ENCODE data around the gene MSH2.
"Not testable (repeated sequence)": the region's sequence is repeated elsewhere in the genome, so short reads cannot be mapped to it uniquely, and the experiment has no call there.

MSH2 gene

GRCh38 chr2:47402805-47403608 is at the start of gene MSH2:
Gene MSH2 (plus strand): TSS chr2:47403156. CDS start chr2:47403192, 36 bp downstream.
- H3K36me3 ChIP-seq (ENCODE audit: insufficient read depth, low read length), result peaks cover 12% of the 10 kb centered on the region

GRCh38 chr2:47354013-47354847 is 48.7 kb upstream of the MSH2 start:
- Histone ChIP-seq H3K36me3 (ENCODE audit: insufficient read depth, low read length) (no peaks in the 10 kb centered on the region), H3K4me3 (ENCODE audit: low read length) (no peak overlapping the region), H3K27me3 (ENCODE audit: insufficient read depth, low read length) (no peaks in the 10 kb centered on the region), H2AFZ (ENCODE audit: low read depth, low read length) (no peak overlapping the region), H3K9me3 (ENCODE audit: low read length) (no peaks in the 10 kb centered on the region), H3K4me1 (ENCODE audit: insufficient read depth, low read length) (peaks cover 3% of the 10 kb centered on the region)

More at GRCh38 chr2:47402805-47403608, at the start of gene MSH2:
- Histone ChIP-seq H3K4me3 (ENCODE audit: low read length) (peak within 1 kb of the TSS; percentile 74), H3K4me1 (ENCODE audit: insufficient read depth, low read length) (peaks cover 15% of the 10 kb centered on the region), H3K9me3 (ENCODE audit: low read length) (peaks cover 9% of the 10 kb centered on the region), H3K27me3 (ENCODE audit: insufficient read depth, low read length) (no peaks in the 10 kb centered on the region), H2AFZ (ENCODE audit: low read depth, low read length) (peak within 1 kb of the TSS; percentile 79)

GRCh38 chr2:47354848-47355204 is 48.1 kb upstream of the MSH2 start:
- no peak overlapping the region for H3K4me3 ChIP-seq (ENCODE audit: low read length)
- H3K9me3 ChIP-seq (ENCODE audit: low read length), result no peaks in the 10 kb centered on the region
- no peaks in the 10 kb centered on the region for H3K27me3 ChIP-seq (ENCODE audit: insufficient read depth, low read length)
- no peak overlapping the region for H2AFZ ChIP-seq (ENCODE audit: low read depth, low read length)
- H3K36me3 ChIP-seq (ENCODE audit: insufficient read depth, low read length), result no peaks in the 10 kb centered on the region
- peaks cover 3% of the 10 kb centered on the region for H3K4me1 ChIP-seq (ENCODE audit: insufficient read depth, low read length)

- H3K27me3 ChIP-seq (ENCODE audit: insufficient read depth, low read length), result no peaks in the 10 kb centered on the region
- no peaks in the 10 kb centered on the region for H3K36me3 ChIP-seq (ENCODE audit: insufficient read depth, low read length)
- no peaks in the 10 kb centered on the region for H3K9me3 ChIP-seq (ENCODE audit: low read length)
- H3K4me3 ChIP-seq (ENCODE audit: low read length), result no peak overlapping the region
- H3K4me1 ChIP-seq (ENCODE audit: insufficient read depth, low read length), result peaks cover 3% of the 10 kb centered on the region
- H2AFZ ChIP-seq (ENCODE audit: low read depth, low read length), result no peak overlapping the region
Observed at GRCh38 chr2:47357483-47357882, 45.5 kb upstream of the MSH2 start.

- no peaks in the 10 kb centered on the region for H3K36me3 ChIP-seq (ENCODE audit: insufficient read depth, low read length)
- peaks cover 2% of the 10 kb centered on the region for H3K4me1 ChIP-seq (ENCODE audit: insufficient read depth, low read length)
- H3K27me3 ChIP-seq (ENCODE audit: insufficient read depth, low read length), result no peaks in the 10 kb centered on the region
- no peak overlapping the region for H2AFZ ChIP-seq (ENCODE audit: low read depth, low read length)
- no peaks in the 10 kb centered on the region for H3K9me3 ChIP-seq (ENCODE audit: low read length)
- no peak overlapping the region for H3K4me3 ChIP-seq (ENCODE audit: low read length)
Observed at GRCh38 chr2:47359375-47359868, 43.5 kb upstream of the MSH2 start.

GRCh38 chr2:47360283-47360682 is 42.7 kb upstream of the MSH2 start:
- Histone ChIP-seq H2AFZ (ENCODE audit: low read depth, low read length) (no peak overlapping the region), H3K36me3 (ENCODE audit: insufficient read depth, low read length) (no peaks in the 10 kb centered on the region), H3K4me3 (ENCODE audit: low read length) (no peak overlapping the region), H3K9me3 (ENCODE audit: low read length) (no peaks in the 10 kb centered on the region), H3K4me1 (ENCODE audit: insufficient read depth, low read length) (no peaks in the 10 kb centered on the region), H3K27me3 (ENCODE audit: insufficient read depth, low read length) (no peaks in the 10 kb centered on the region)

GRCh38 chr2:47360927-47361326 is 42.0 kb upstream of the MSH2 start:
- Histone ChIP-seq H3K27me3 (ENCODE audit: insufficient read depth, low read length) (no peaks in the 10 kb centered on the region), H2AFZ (ENCODE audit: low read depth, low read length) (no peak overlapping the region), H3K9me3 (ENCODE audit: low read length) (no peaks in the 10 kb centered on the region), H3K36me3 (ENCODE audit: insufficient read depth, low read length) (no peaks in the 10 kb centered on the region), H3K4me1 (ENCODE audit: insufficient read depth, low read length) (no peaks in the 10 kb centered on the region), H3K4me3 (ENCODE audit: low read length) (no peak overlapping the region)

GRCh38 chr2:47361505-47362229 is 41.3 kb upstream of the MSH2 start:
- H3K9me3 ChIP-seq (ENCODE audit: low read length); H3K4me3 ChIP-seq (ENCODE audit: low read length); H3K27me3 ChIP-seq (ENCODE audit: insufficient read depth, low read length); H2AFZ ChIP-seq (ENCODE audit: low read depth, low read length); H3K36me3 ChIP-seq (ENCODE audit: insufficient read depth, low read length); H3K4me1 ChIP-seq (ENCODE audit: insufficient read depth, low read length): not testable (repeated sequence)

- Histone ChIP-seq H3K27me3 (ENCODE audit: insufficient read depth, low read length) (peaks cover 13% of the 10 kb centered on the region), H2AFZ (ENCODE audit: low read depth, low read length) (no peak overlapping the region), H3K9me3 (ENCODE audit: low read length) (peaks cover 3% of the 10 kb centered on the region), H3K4me1 (ENCODE audit: insufficient read depth, low read length) (peaks cover 2% of the 10 kb centered on the region), H3K4me3 (ENCODE audit: low read length) (no peak overlapping the region), H3K36me3 (ENCODE audit: insufficient read depth, low read length) (no peaks in the 10 kb centered on the region)
Observed at GRCh38 chr2:47373747-47374146, 29.2 kb upstream of the MSH2 start.

- H3K9me3 ChIP-seq (ENCODE audit: low read length), result no peaks in the 10 kb centered on the region
- no peaks in the 10 kb centered on the region for H3K4me1 ChIP-seq (ENCODE audit: insufficient read depth, low read length)
- peaks cover 2% of the 10 kb centered on the region for H3K27me3 ChIP-seq (ENCODE audit: insufficient read depth, low read length)
- H2AFZ ChIP-seq (ENCODE audit: low read depth, low read length), result no peak overlapping the region
- no peaks in the 10 kb centered on the region for H3K36me3 ChIP-seq (ENCODE audit: insufficient read depth, low read length)
- no peak overlapping the region for H3K4me3 ChIP-seq (ENCODE audit: low read length)
Observed at GRCh38 chr2:47375307-47375706, 27.6 kb upstream of the MSH2 start.

- Histone ChIP-seq H3K4me1 (ENCODE audit: insufficient read depth, low read length) (no peaks in the 10 kb centered on the region), H3K4me3 (ENCODE audit: low read length) (no peak overlapping the region), H3K36me3 (ENCODE audit: insufficient read depth, low read length) (no peaks in the 10 kb centered on the region), H2AFZ (ENCODE audit: low read depth, low read length) (no peak overlapping the region), H3K27me3 (ENCODE audit: insufficient read depth, low read length) (no peaks in the 10 kb centered on the region), H3K9me3 (ENCODE audit: low read length) (no peaks in the 10 kb centered on the region)
Observed at GRCh38 chr2:47379384-47379783, 23.6 kb upstream of the MSH2 start.

- Histone ChIP-seq H3K36me3 (ENCODE audit: insufficient read depth, low read length) (no peaks in the 10 kb centered on the region), H3K4me1 (ENCODE audit: insufficient read depth, low read length) (no peaks in the 10 kb centered on the region), H3K27me3 (ENCODE audit: insufficient read depth, low read length) (no peaks in the 10 kb centered on the region), H2AFZ (ENCODE audit: low read depth, low read length) (no peak overlapping the region), H3K4me3 (ENCODE audit: low read length) (no peak overlapping the region), H3K9me3 (ENCODE audit: low read length) (no peaks in the 10 kb centered on the region)
Observed at GRCh38 chr2:47381408-47381807, 21.5 kb upstream of the MSH2 start.

GRCh38 chr2:47386551-47386950 is 16.4 kb upstream of the MSH2 start:
- H3K4me3 ChIP-seq (ENCODE audit: low read length), result no peak overlapping the region
- no peaks in the 10 kb centered on the region for H3K36me3 ChIP-seq (ENCODE audit: insufficient read depth, low read length)
- no peaks in the 10 kb centered on the region for H3K9me3 ChIP-seq (ENCODE audit: low read length)
- H3K4me1 ChIP-seq (ENCODE audit: insufficient read depth, low read length), result no peaks in the 10 kb centered on the region
- no peaks in the 10 kb centered on the region for H3K27me3 ChIP-seq (ENCODE audit: insufficient read depth, low read length)
- no peak overlapping the region for H2AFZ ChIP-seq (ENCODE audit: low read depth, low read length)

Data from neuron (in vitro differentiated cells).